ENCODE results near the gene GBGT1. TPM values are rescaled to one million over a fixed set of nuclear protein-coding genes. Genes with fewer than 3 reads are reported as not detected.

GBGT1 gene
- total RNA-seq, 1 donor = 4.7 TPM

- DNase-seq (ENCODE audit: low read depth) = no peak
- TF ChIP-seq CTCF (IDR thresholded peaks at IDR 0.05; ENCODE audit: insufficient read depth, low read depth, low read length) = no peak
- H3K4me3 ChIP-seq (ENCODE audit: low read depth, low read length) = no peak overlapping the region
Measured at GRCh38 chr9:133169102-133169501, 5.4 kb upstream of the GBGT1 start.

- TF ChIP-seq CTCF (IDR thresholded peaks at IDR 0.05; ENCODE audit: insufficient read depth, low read depth, low read length) = no peak
- H3K4me3 ChIP-seq (ENCODE audit: low read depth, low read length) = no peak overlapping the region
- DNase-seq (ENCODE audit: low read depth) = peak; percentile 54
Measured at GRCh38 chr9:133168432-133168831, 4.7 kb upstream of the GBGT1 start.

- DNase-seq (ENCODE audit: low read depth) = no peak
- H3K4me3 ChIP-seq (ENCODE audit: low read depth, low read length) = no peak overlapping the region
- no peak for TF ChIP-seq CTCF (IDR thresholded peaks at IDR 0.05; ENCODE audit: insufficient read depth, low read depth, low read length)
Measured at GRCh38 chr9:133167769-133168168, 4.1 kb upstream of the GBGT1 start.

GRCh38 chr9:133167096-133167730 lies 3.5 kb upstream of the GBGT1 start:
- H3K4me3 ChIP-seq (ENCODE audit: low read depth, low read length) = no peak overlapping the region
- DNase-seq (ENCODE audit: low read depth) = no peak
- TF ChIP-seq CTCF (IDR thresholded peaks at IDR 0.05; ENCODE audit: insufficient read depth, low read depth, low read length) = no peak

GRCh38 chr9:133166392-133166791 lies 2.7 kb upstream of the GBGT1 start:
- DNase-seq (ENCODE audit: low read depth) = no peak
- TF ChIP-seq CTCF (IDR thresholded peaks at IDR 0.05; ENCODE audit: insufficient read depth, low read depth, low read length) = no peak
- no peak overlapping the region for H3K4me3 ChIP-seq (ENCODE audit: low read depth, low read length)

- no peak for TF ChIP-seq CTCF (IDR thresholded peaks at IDR 0.05; ENCODE audit: insufficient read depth, low read depth, low read length)
- no peak overlapping the region for H3K4me3 ChIP-seq (ENCODE audit: low read depth, low read length)
- DNase-seq (ENCODE audit: low read depth) = no peak
Measured at GRCh38 chr9:133165452-133165730, 1.7 kb upstream of the GBGT1 start.

- DNase-seq (ENCODE audit: low read depth) = no peak
- no peak for TF ChIP-seq CTCF (IDR thresholded peaks at IDR 0.05; ENCODE audit: insufficient read depth, low read depth, low read length)
- H3K4me3 ChIP-seq (ENCODE audit: low read depth, low read length) = peak overlapping the region; percentile 71
Measured at GRCh38 chr9:133164191-133164590, 477 bp upstream of the GBGT1 start.

All from fibroblast of villous mesenchyme (primary cell).